K562 (cell line): ENCODE data around the gene PYGO2.

Experiments
- ATF2 ChIP-seq: sonication (generic); formaldehyde crosslinking; IDR thresholded peaks from 2 replicates; pipeline ENCODE4 v1.8.1; 2022; ENCODE audit warnings: missing genetic modification reagents
- ATF7 ChIP-seq: fragments of 450-650 bp; IDR thresholded peaks from 2 replicates; pipeline ENCODE4 v1.7.1; 2014; ENCODE audit warnings: mild to moderate bottlenecking, moderate library complexity
- FOXA1 ChIP-seq: fragments of 450-650 bp; IDR thresholded peaks from 2 replicates; pipeline ENCODE4 v1.6.1; 2016; ENCODE audit warnings: mild to moderate bottlenecking, borderline replicate concordance
- IRF9 ChIP-seq: fragments of 450-650 bp; IDR thresholded peaks from 2 replicates; pipeline ENCODE4 v1.6.1; 2016; ENCODE audit warnings: missing biosample characterization, missing genetic modification characterization
- NFATC3 ChIP-seq: fragments of 450-650 bp; IDR thresholded peaks from 2 replicates; pipeline ENCODE4 v1.6.1; 2017; ENCODE audit warnings: mild to moderate bottlenecking
- PBX2 ChIP-seq, 2 experiments: IDR thresholded peaks in 1 of 2; conservative IDR thresholded peaks in 1 of 2; 2 replicates each; pipeline ENCODE4 v1.6.1; 2016; ENCODE audit warnings: low read depth in 2 of 2, mild to moderate bottlenecking in 1 of 2, missing compliant biosample characterization in 1 of 2, missing genetic modification characterization in 1 of 2, moderate library complexity in 1 of 2
- SETDB1 ChIP-seq: IDR thresholded peaks from one replicate; pipeline ENCODE4 v1.6.1; 2012; ENCODE audit warnings: low read length, control low read depth, inconsistent platforms
- SIRT6 ChIP-seq: IDR thresholded peaks from one replicate; pipeline ENCODE4 v1.6.1; 2012; ENCODE audit warnings: low read depth, mild to moderate bottlenecking, control low read depth, inconsistent platforms, low read length, moderate library complexity
- ZNF316 ChIP-seq: fragments of 450-650 bp; IDR thresholded peaks from 2 replicates; pipeline ENCODE4 v1.6.1; 2016
- ZNF57 ChIP-seq: fragments of 450-650 bp; formaldehyde crosslinking; IDR thresholded peaks from 2 replicates; pipeline ENCODE4 v1.4.0; 2020; ENCODE audit warnings: mild to moderate bottlenecking, moderate library complexity
- TF ChIP-seq, protein P1 (sequence below), 3 experiments: IDR thresholded peaks in 2 of 3; conservative IDR thresholded peaks in 1 of 3; 2 replicates each; pipeline ENCODE4 v1.5.1; 2011 to 2012; ENCODE audit warnings: low read length in 3 of 3, mild to moderate bottlenecking in 3 of 3, control low read depth in 2 of 3, improper control_type of control experiment in 1 of 3, inconsistent platforms in 1 of 3, low read depth in 1 of 3, mixed read lengths in 1 of 3, moderate library complexity in 1 of 3; ENCODE audit not compliant: insufficient read depth in 2 of 3
- TF ChIP-seq, protein P2 (sequence below): fragments of 200-600 bp; sonication (generic); IDR thresholded peaks from one replicate; pipeline ENCODE4 v1.6.1; 2012; ENCODE audit warnings: mild to moderate bottlenecking, low read depth, low read length, inconsistent platforms
- TF ChIP-seq, protein P3 (sequence below): conservative IDR thresholded peaks from 2 replicates; pipeline ENCODE4 v1.6.1; 2011; ENCODE audit warnings: low read depth, mild to moderate bottlenecking, low read length; ENCODE audit not compliant: control insufficient read depth

- TF ChIP-seq ZNF57 (CRISPR knock-in tag) (no peak), PBX2 (CRISPR knock-in tag; IDR thresholded peaks at IDR 0.05; ENCODE audit: low read depth) (no peak), PBX2 (tag; conservative IDR thresholded peaks at IDR 0.05; ENCODE audit: low read depth) (no peak), ATF7 (no peak), SETDB1 (no peak), ZNF316 (no peak), FOXA1 (no peak), ATF2 (no peak), IRF9 (no peak), NFATC3 (no peak), SIRT6 (no peak)
- TF ChIP-seq, protein P1, sequence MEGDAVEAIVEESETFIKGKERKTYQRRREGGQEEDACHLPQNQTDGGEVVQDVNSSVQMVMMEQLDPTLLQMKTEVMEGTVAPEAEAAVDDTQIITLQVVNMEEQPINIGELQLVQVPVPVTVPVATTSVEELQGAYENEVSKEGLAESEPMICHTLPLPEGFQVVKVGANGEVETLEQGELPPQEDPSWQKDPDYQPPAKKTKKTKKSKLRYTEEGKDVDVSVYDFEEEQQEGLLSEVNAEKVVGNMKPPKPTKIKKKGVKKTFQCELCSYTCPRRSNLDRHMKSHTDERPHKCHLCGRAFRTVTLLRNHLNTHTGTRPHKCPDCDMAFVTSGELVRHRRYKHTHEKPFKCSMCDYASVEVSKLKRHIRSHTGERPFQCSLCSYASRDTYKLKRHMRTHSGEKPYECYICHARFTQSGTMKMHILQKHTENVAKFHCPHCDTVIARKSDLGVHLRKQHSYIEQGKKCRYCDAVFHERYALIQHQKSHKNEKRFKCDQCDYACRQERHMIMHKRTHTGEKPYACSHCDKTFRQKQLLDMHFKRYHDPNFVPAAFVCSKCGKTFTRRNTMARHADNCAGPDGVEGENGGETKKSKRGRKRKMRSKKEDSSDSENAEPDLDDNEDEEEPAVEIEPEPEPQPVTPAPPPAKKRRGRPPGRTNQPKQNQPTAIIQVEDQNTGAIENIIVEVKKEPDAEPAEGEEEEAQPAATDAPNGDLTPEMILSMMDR (IDR thresholded peaks at IDR 0.05 in 2 of 3, conservative IDR thresholded peaks at IDR 0.05 in 1 of 3; ENCODE audit: insufficient read depth in 2 of 3, low read depth in 1 of 3, low read length in 3 of 3) = no peak
- TF ChIP-seq, protein P2, sequence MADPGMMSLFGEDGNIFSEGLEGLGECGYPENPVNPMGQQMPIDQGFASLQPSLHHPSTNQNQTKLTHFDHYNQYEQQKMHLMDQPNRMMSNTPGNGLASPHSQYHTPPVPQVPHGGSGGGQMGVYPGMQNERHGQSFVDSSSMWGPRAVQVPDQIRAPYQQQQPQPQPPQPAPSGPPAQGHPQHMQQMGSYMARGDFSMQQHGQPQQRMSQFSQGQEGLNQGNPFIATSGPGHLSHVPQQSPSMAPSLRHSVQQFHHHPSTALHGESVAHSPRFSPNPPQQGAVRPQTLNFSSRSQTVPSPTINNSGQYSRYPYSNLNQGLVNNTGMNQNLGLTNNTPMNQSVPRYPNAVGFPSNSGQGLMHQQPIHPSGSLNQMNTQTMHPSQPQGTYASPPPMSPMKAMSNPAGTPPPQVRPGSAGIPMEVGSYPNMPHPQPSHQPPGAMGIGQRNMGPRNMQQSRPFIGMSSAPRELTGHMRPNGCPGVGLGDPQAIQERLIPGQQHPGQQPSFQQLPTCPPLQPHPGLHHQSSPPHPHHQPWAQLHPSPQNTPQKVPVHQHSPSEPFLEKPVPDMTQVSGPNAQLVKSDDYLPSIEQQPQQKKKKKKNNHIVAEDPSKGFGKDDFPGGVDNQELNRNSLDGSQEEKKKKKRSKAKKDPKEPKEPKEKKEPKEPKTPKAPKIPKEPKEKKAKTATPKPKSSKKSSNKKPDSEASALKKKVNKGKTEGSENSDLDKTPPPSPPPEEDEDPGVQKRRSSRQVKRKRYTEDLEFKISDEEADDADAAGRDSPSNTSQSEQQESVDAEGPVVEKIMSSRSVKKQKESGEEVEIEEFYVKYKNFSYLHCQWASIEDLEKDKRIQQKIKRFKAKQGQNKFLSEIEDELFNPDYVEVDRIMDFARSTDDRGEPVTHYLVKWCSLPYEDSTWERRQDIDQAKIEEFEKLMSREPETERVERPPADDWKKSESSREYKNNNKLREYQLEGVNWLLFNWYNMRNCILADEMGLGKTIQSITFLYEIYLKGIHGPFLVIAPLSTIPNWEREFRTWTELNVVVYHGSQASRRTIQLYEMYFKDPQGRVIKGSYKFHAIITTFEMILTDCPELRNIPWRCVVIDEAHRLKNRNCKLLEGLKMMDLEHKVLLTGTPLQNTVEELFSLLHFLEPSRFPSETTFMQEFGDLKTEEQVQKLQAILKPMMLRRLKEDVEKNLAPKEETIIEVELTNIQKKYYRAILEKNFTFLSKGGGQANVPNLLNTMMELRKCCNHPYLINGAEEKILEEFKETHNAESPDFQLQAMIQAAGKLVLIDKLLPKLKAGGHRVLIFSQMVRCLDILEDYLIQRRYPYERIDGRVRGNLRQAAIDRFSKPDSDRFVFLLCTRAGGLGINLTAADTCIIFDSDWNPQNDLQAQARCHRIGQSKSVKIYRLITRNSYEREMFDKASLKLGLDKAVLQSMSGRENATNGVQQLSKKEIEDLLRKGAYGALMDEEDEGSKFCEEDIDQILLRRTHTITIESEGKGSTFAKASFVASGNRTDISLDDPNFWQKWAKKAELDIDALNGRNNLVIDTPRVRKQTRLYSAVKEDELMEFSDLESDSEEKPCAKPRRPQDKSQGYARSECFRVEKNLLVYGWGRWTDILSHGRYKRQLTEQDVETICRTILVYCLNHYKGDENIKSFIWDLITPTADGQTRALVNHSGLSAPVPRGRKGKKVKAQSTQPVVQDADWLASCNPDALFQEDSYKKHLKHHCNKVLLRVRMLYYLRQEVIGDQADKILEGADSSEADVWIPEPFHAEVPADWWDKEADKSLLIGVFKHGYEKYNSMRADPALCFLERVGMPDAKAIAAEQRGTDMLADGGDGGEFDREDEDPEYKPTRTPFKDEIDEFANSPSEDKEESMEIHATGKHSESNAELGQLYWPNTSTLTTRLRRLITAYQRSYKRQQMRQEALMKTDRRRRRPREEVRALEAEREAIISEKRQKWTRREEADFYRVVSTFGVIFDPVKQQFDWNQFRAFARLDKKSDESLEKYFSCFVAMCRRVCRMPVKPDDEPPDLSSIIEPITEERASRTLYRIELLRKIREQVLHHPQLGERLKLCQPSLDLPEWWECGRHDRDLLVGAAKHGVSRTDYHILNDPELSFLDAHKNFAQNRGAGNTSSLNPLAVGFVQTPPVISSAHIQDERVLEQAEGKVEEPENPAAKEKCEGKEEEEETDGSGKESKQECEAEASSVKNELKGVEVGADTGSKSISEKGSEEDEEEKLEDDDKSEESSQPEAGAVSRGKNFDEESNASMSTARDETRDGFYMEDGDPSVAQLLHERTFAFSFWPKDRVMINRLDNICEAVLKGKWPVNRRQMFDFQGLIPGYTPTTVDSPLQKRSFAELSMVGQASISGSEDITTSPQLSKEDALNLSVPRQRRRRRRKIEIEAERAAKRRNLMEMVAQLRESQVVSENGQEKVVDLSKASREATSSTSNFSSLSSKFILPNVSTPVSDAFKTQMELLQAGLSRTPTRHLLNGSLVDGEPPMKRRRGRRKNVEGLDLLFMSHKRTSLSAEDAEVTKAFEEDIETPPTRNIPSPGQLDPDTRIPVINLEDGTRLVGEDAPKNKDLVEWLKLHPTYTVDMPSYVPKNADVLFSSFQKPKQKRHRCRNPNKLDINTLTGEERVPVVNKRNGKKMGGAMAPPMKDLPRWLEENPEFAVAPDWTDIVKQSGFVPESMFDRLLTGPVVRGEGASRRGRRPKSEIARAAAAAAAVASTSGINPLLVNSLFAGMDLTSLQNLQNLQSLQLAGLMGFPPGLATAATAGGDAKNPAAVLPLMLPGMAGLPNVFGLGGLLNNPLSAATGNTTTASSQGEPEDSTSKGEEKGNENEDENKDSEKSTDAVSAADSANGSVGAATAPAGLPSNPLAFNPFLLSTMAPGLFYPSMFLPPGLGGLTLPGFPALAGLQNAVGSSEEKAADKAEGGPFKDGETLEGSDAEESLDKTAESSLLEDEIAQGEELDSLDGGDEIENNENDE = no peak
- TF ChIP-seq, protein P3, sequence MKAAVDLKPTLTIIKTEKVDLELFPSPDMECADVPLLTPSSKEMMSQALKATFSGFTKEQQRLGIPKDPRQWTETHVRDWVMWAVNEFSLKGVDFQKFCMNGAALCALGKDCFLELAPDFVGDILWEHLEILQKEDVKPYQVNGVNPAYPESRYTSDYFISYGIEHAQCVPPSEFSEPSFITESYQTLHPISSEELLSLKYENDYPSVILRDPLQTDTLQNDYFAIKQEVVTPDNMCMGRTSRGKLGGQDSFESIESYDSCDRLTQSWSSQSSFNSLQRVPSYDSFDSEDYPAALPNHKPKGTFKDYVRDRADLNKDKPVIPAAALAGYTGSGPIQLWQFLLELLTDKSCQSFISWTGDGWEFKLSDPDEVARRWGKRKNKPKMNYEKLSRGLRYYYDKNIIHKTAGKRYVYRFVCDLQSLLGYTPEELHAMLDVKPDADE = no peak
Observed at GRCh38 chr1:154990276-154990675, 28.7 kb upstream of the PYGO2 start.
